Body of pancreas (tissue), 4 donors: ENCODE results near the gene CYGB. TPM values are rescaled to one million over a fixed set of nuclear protein-coding genes. Genes with fewer than 3 reads are reported as not detected.

Experiments used
- ATAC-seq: fragments of 150-250 bp; one replicate; pipeline ENCODE4 v1.9.1; 2016
- DNase-seq, 4 donors: peaks; one replicate each; pipeline ENCODE4 v3.0.0-alpha.2; 2019
- H3K27ac ChIP-seq, 4 donors: fragments of 200-600 bp; sonication (generic); 1 replicate in 3 of 4; 2 replicates in 1 of 4; pipeline versions ENCODE4 v1.5.1 to v1.6.1; 2016 to 2019; ENCODE audit warnings: mild to moderate bottlenecking in 1 of 4, mixed read lengths in 1 of 4, moderate library complexity in 1 of 4
- H3K27me3 ChIP-seq, 2 donors: fragments of 200-600 bp; sonication (generic); one replicate each; pipeline ENCODE4 v1.6.0; 2016; ENCODE audit warnings: mild to moderate bottlenecking in 1 of 2
- H3K36me3 ChIP-seq, 2 donors: fragments of 200-600 bp; sonication (generic); replicated peaks in 1 of 2; 2 replicates each; pipeline ENCODE4 v1.5.1; 2016; ENCODE audit warnings: low read depth in 2 of 2; ENCODE audit not compliant: insufficient read depth in 1 of 2
- H3K4me1 ChIP-seq: fragments of 200-600 bp; sonication (generic); one replicate; pipeline ENCODE4 v1.6.0; 2016
- H3K4me3 ChIP-seq, 2 donors: fragments of 200-600 bp; sonication (generic); 1 replicate in 1 of 2; 2 replicates in 1 of 2; pipeline ENCODE4 v1.5.1; 2016 to 2019
- H3K9me3 ChIP-seq, 3 donors: fragments of 200-600 bp; sonication (generic); 1 replicate in 2 of 3; 2 replicates in 1 of 3; pipeline ENCODE4 v1.5.1; 2016
- POLR2A ChIP-seq, 3 donors: fragments of 450-650 bp; IDR thresholded peaks; one replicate each; pipeline ENCODE4 v1.6.1; 2016; ENCODE audit warnings: antibody characterized with exemption in 3 of 3, mild to moderate bottlenecking in 2 of 3
- WGBS, 2 donors: methylation state at CpG; one replicate each; pipeline ENCODE4 v1.1.5; 2017; 5-methylcytosine and 5-hydroxymethylcytosine counted together
- intact Hi-C: fragments of 100-400 bp; cut with DNase I; formaldehyde crosslinking; loops from one replicate; pipeline ENCODE4 v1.15.1; 2023
- small RNA-seq: library from RNA; depleted of rRNA; stranded (forward); fragments of <200 nt; gene quantifications from one replicate; pipeline ENCODE3, GENCODE V24; 2016
- total RNA-seq, 2 donors: library from RNA; depleted of rRNA; stranded (reverse); fragments of >200 nt; gene quantifications; one replicate each; pipeline ENCODE4 v1.1.0, GENCODE V29; 2016
- TF ChIP-seq, protein P1 (sequence below), 7 experiments: fragments of 450-650 bp in 4 of 7; fragments of 200-600 bp in 3 of 7; sonication (generic) in 3 of 7; IDR thresholded peaks; one replicate each; pipeline ENCODE4 v1.5.1; 2016 to 2019; ENCODE audit warnings: antibody characterized with exemption in 7 of 7

Gene CYGB
- total RNA-seq, 2 donors from 2014 or later = 9.6 to 21.1 TPM

DNA sequence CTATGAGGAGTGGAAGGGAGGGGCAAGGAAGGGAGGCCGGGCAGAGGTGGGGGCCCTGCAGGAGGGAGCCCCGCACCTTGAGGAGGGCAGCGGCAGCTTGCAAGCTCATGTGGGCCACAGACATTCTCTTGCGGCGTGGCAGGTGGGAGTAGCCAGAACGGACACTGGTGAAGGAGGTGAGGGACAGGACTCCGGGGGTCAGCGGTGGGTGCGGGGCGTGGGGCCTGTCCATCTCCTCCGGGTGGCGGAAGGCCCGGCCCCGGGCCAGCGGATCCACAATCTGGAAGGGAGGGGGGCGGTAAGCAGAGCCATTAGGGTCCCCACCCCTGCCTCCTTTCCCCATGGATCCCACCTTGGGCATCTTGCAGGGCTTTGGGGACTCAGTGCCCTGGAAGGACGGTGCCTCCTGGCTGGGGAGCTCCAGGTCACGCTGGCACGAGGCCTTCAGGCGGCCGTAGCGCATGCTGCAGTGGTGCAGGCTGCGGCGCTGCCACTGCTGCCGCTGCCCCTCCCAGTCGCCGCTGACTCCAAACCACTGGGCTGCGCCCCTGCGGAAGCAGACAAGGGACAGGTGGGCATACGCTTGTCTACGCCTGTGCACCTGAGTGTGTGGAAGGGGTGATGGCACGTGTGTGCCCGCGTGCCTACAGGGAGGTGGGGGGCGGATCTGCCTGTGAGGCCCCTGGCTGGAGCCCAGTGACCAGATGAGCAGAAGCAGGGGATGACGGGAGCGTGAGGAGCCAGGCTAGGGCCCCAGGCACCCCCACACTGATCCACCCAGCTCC lies 58.6 kb downstream of the CYGB start:
- peaks cover 0 to 12% of the 10 kb centered on the region in 2 donors for H3K36me3 ChIP-seq
- intact Hi-C loops = no loop called here
- 85 to 91% methylated on average over 13 to 31 of the region's 37 CpGs for WGBS, 2 donors
- peak; percentile 12 for ATAC-seq
- no peak overlapping the region for H3K27ac ChIP-seq
- no peak for DNase-seq
- H3K9me3 ChIP-seq = no peaks in the 10 kb centered on the region
- no peaks in the 10 kb centered on the region for H3K27me3 ChIP-seq
- H3K4me3 ChIP-seq = no peak overlapping the region
- H3K4me1 ChIP-seq = no peaks in the 10 kb centered on the region
- no peak for TF ChIP-seq POLR2A (IDR thresholded peaks at IDR 0.05)
- TF ChIP-seq, protein P1, sequence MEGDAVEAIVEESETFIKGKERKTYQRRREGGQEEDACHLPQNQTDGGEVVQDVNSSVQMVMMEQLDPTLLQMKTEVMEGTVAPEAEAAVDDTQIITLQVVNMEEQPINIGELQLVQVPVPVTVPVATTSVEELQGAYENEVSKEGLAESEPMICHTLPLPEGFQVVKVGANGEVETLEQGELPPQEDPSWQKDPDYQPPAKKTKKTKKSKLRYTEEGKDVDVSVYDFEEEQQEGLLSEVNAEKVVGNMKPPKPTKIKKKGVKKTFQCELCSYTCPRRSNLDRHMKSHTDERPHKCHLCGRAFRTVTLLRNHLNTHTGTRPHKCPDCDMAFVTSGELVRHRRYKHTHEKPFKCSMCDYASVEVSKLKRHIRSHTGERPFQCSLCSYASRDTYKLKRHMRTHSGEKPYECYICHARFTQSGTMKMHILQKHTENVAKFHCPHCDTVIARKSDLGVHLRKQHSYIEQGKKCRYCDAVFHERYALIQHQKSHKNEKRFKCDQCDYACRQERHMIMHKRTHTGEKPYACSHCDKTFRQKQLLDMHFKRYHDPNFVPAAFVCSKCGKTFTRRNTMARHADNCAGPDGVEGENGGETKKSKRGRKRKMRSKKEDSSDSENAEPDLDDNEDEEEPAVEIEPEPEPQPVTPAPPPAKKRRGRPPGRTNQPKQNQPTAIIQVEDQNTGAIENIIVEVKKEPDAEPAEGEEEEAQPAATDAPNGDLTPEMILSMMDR (IDR thresholded peaks at IDR 0.05) = no peak

DNA sequence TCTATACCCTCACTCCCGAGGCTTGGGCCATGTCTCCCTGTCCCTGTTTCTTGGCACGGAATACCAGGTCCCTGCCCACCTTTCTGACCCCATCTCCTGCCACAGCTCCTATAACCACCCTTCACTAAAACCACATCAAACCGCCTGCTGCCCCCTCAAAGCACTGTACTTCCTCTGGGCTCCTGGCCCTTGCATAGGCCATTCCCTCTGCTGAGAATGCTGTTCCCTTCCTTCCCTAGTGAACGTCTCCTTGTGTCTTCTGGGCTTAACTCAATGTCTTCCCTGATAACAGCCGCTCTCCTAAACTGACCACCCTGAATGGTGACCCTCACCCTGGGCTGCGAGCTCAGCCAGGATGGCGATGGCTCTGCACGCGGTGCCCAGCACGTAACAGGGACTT lies 59.4 kb downstream of the CYGB start:
- Histone ChIP-seq H3K27ac (no peak overlapping the region), H3K27me3 (no peaks in the 10 kb centered on the region), H3K36me3 (peaks cover 0 to 12% of the 10 kb centered on the region in 2 donors), H3K9me3 (no peaks in the 10 kb centered on the region), H3K4me1 (no peaks in the 10 kb centered on the region), H3K4me3 (no peak overlapping the region)
- 93 to 94% methylated on average over 6 to 10 of the region's 10 CpGs for WGBS, 2 donors
- intact Hi-C loops = no loop called here
- no peak for ATAC-seq
- no peak for DNase-seq
- TF ChIP-seq, protein P1 (IDR thresholded peaks at IDR 0.05) = no peak
- TF ChIP-seq POLR2A (IDR thresholded peaks at IDR 0.05) = no peak

DNA sequence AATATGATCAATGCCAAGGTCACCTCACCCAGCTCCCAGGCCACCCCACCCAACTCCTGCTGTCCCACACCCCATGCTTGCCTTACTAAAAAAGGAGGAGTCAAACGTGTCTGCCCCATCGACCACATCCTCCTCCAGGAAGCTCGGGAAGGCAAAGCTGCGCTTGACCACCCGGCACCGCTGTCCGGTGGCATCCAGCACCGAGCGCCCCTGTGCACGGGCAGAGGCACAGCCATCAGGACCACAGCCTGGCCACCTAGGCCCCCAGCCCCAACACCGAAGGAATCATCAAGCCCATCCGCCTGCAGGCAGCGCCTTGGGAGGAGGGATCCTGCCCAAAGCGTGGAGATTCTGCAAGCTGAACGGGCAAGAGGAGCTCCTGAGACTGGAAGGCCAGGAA lies 59.9 kb downstream of the CYGB start:
- Histone ChIP-seq H3K27me3 (no peaks in the 10 kb centered on the region), H3K4me3 (no peak overlapping the region), H3K4me1 (no peaks in the 10 kb centered on the region), H3K36me3 (peaks cover 0 to 14% of the 10 kb centered on the region in 2 donors), H3K9me3 (no peaks in the 10 kb centered on the region), H3K27ac (no peak overlapping the region)
- no peak for ATAC-seq
- intact Hi-C loops = no loop called here
- no peak for TF ChIP-seq POLR2A (IDR thresholded peaks at IDR 0.05)
- TF ChIP-seq, protein P1 (IDR thresholded peaks at IDR 0.05) = no peak
- no peak for DNase-seq
- 88% methylated on average over 15 of the region's 15 CpGs; no CpG with 5 or more reads in 1 of the 2 donors for WGBS, 2 donors

Small RNA genes within 50 kb of the gene (small RNA-seq; reads per million reads assigned to genes)
- gene SNORD1A = not detected
- gene SNORD1B = 808 reads per million, percentile 99 among the genes with 10 or more reads in this experiment

Other genes starting within 250 kb of the CYGB start
- 1 to 10 TPM in 1 of 2 donors, under 1 TPM in 1; 0.66 to 1.6 TPM for gene QRICH2, start 229.4 kb downstream of the CYGB start, total RNA-seq
- gene PRPSAP1, start 183.8 kb downstream of the CYGB start, total RNA-seq = 10 to 100 TPM; 34.8 to 55.7 TPM
- 10 to 100 TPM; 12.2 to 46.5 TPM for gene SPHK1, start 153.1 kb downstream of the CYGB start, total RNA-seq
- gene UBE2O, start 84.6 kb downstream of the CYGB start, total RNA-seq = 10 to 100 TPM; 17.1 to 30.3 TPM
- gene AANAT, start 70.1 kb downstream of the CYGB start, total RNA-seq = not detected
- 10 to 100 TPM; 23.1 to 48.1 TPM for gene RHBDF2, start 36.3 kb downstream of the CYGB start, total RNA-seq
- gene PRCD, start 2.3 kb upstream of the CYGB start, total RNA-seq = 1 to 10 TPM in 1 of 2 donors, under 1 TPM in 1; 0.52 to 4.6 TPM
- 10 to 100 TPM in 1 of 2 donors, 1 to 10 TPM in 1; 6.9 to 10.1 TPM for gene ST6GALNAC2, start 48.2 kb upstream of the CYGB start, total RNA-seq
- 10 to 100 TPM in 1 of 2 donors, 1 to 10 TPM in 1; 9.3 to 13.5 TPM for gene ST6GALNAC1, start 106.0 kb upstream of the CYGB start, total RNA-seq
- 10 to 100 TPM; 71.9 to 87.4 TPM for gene MXRA7, start 173.3 kb upstream of the CYGB start, total RNA-seq
- gene JMJD6, start 188.9 kb upstream of the CYGB start, total RNA-seq = 10 to 100 TPM; 15.2 to 20.0 TPM
- gene METTL23, start 189.1 kb upstream of the CYGB start, total RNA-seq = 10 to 100 TPM; 25.9 to 44.2 TPM
- 100 to 1,000 TPM; 258 to 301 TPM for gene SRSF2, start 199.6 kb upstream of the CYGB start, total RNA-seq
- gene MFSD11, start 200.4 kb upstream of the CYGB start, total RNA-seq = 10 to 100 TPM in 1 of 2 donors, 1 to 10 TPM in 1; 7.6 to 16.6 TPM